ENCODE measurements around the gene HIF1AN.
A peak's percentile ranks its signal among the peaks of the same experiment; 100 is the strongest.

Gene HIF1AN

DNA sequence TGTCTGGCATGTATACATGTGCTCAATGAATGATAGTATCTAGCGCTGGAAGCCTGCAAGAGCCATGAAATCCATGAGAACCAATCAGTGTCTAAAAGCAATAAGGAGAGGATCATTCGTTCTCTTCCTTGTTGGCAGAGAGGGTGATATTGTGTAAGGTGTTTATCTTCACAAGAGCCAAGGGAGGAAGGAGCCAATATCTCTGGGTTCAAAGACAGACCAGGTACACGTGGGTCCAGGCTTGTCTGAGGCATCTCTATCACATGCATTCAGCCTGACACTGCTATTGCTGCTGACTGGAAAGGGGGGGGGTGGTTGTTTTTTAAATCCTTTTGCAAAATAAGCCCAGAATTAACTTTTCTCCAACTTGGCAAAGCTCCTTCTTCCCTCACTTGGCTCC, 20.1 kb upstream of the HIF1AN start:
- H3K4me2 ChIP-seq (ENCODE audit: low read depth, low read length, poor library complexity, severe bottlenecking): no peak overlapping the region
- no peak for TF ChIP-seq EZH2phosphoT487 (conservative IDR thresholded peaks at IDR 0.05; ENCODE audit: low read length)
- TF ChIP-seq, protein P1, sequence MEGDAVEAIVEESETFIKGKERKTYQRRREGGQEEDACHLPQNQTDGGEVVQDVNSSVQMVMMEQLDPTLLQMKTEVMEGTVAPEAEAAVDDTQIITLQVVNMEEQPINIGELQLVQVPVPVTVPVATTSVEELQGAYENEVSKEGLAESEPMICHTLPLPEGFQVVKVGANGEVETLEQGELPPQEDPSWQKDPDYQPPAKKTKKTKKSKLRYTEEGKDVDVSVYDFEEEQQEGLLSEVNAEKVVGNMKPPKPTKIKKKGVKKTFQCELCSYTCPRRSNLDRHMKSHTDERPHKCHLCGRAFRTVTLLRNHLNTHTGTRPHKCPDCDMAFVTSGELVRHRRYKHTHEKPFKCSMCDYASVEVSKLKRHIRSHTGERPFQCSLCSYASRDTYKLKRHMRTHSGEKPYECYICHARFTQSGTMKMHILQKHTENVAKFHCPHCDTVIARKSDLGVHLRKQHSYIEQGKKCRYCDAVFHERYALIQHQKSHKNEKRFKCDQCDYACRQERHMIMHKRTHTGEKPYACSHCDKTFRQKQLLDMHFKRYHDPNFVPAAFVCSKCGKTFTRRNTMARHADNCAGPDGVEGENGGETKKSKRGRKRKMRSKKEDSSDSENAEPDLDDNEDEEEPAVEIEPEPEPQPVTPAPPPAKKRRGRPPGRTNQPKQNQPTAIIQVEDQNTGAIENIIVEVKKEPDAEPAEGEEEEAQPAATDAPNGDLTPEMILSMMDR (IDR thresholded peaks at IDR 0.05; ENCODE audit: insufficient read depth, low read length, poor library complexity, severe bottlenecking): no peak

DNA sequence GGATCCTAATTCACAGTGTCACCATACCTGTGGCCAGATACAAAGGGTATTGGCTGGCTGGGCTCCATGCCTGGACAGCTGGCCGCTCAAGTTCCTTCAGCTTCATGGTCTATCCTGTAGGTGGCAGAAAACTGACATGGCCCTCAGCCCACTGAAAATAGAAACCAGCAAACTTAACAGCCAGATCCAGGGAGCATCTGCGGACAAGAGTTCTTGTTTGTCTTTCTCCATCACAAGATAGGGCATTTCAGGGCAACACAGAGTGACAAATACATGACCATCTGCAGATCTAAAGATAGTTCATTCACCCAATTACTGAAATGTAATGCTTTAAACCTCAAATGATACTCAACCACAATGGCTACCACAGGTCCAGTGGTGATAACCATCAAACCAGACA, 18.9 kb upstream of the HIF1AN start:
- no peak overlapping the region for H3K9ac ChIP-seq (ENCODE audit: low read length)
- no peaks in the 10 kb centered on the region for H3K9me2 ChIP-seq (replicated peaks; ENCODE audit: insufficient read depth, low read length)
- no peak overlapping the region for H2AFZ ChIP-seq (ENCODE audit: low read depth, low read length, severe bottlenecking)
- H4K20me1 ChIP-seq (ENCODE audit: low read depth, low read length): no peaks in the 10 kb centered on the region
- no peak overlapping the region for H3K4me2 ChIP-seq (ENCODE audit: low read depth, low read length, poor library complexity, severe bottlenecking)
- H3K9me3 ChIP-seq (ENCODE audit: insufficient read depth, low read length): no peaks in the 10 kb centered on the region
- H3K27ac ChIP-seq (ENCODE audit: low read depth, low read length): no peak overlapping the region
- no peaks in the 10 kb centered on the region for H3K79me2 ChIP-seq (ENCODE audit: insufficient read depth, low read length)
- TF ChIP-seq, protein P1 (IDR thresholded peaks at IDR 0.05; ENCODE audit: insufficient read depth, low read length, poor library complexity, severe bottlenecking): no peak
- no peak for TF ChIP-seq EZH2phosphoT487 (conservative IDR thresholded peaks at IDR 0.05; ENCODE audit: low read length)
- no peaks in the 10 kb centered on the region for H3K27me3 ChIP-seq (ENCODE audit: low read length)
- no peaks in the 10 kb centered on the region; the same call in none of the 2 replicates for H3F3A ChIP-seq (ENCODE audit: insufficient read depth)
- no peaks in the 10 kb centered on the region for H3K36me3 ChIP-seq (ENCODE audit: low read length)
- no peak overlapping the region for H3K4me3 ChIP-seq (ENCODE audit: insufficient read depth, low read length, poor library complexity, severe bottlenecking)

More for the DNA sequence above, 20.1 kb upstream of the HIF1AN start:
- no peak overlapping the region for H2AFZ ChIP-seq (ENCODE audit: low read depth, low read length, severe bottlenecking)
- no peaks in the 10 kb centered on the region for H3K9me3 ChIP-seq (ENCODE audit: insufficient read depth, low read length)
- no peaks in the 10 kb centered on the region for H3K36me3 ChIP-seq (ENCODE audit: low read length)
- H3F3A ChIP-seq (ENCODE audit: insufficient read depth): no peaks in the 10 kb centered on the region; the same call in 1 of the 2 replicates
- no peaks in the 10 kb centered on the region for H4K20me1 ChIP-seq (ENCODE audit: low read depth, low read length)
- no peak overlapping the region for H3K4me3 ChIP-seq (ENCODE audit: insufficient read depth, low read length, poor library complexity, severe bottlenecking)
- no peak overlapping the region for H3K27ac ChIP-seq (ENCODE audit: low read depth, low read length)
- no peak overlapping the region for H3K9ac ChIP-seq (ENCODE audit: low read length)
- H3K27me3 ChIP-seq (ENCODE audit: low read length): no peaks in the 10 kb centered on the region
- no peaks in the 10 kb centered on the region for H3K79me2 ChIP-seq (ENCODE audit: insufficient read depth, low read length)
- no peaks in the 10 kb centered on the region for H3K9me2 ChIP-seq (replicated peaks; ENCODE audit: insufficient read depth, low read length)

DNA sequence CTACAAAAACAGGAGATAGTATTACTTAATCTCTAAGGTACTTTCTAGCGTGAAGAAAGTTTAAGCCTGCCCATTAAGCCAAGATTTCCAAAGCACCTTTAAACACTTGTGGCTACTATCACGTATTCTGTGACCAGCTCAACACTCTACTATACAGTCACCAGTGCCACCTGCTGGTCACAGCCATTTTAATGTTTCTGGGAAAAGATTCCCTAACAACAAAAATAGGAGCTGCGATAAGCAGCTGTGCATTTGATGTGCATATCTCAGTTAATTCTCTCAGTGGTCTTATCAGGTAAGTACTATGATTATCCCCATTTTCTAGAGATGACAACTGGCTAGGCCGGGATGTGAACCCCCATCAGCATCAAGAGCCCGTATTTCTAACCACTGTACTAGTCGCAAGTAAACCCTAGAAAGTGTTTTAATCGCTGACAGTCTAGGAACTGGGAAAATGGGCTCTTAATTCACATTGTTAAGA, 16.9 kb upstream of the HIF1AN start:
- no peaks in the 10 kb centered on the region for H3K79me2 ChIP-seq (ENCODE audit: insufficient read depth, low read length)
- H3K36me3 ChIP-seq (ENCODE audit: low read length): no peaks in the 10 kb centered on the region
- no peak overlapping the region for H3K4me3 ChIP-seq (ENCODE audit: insufficient read depth, low read length, poor library complexity, severe bottlenecking)
- no peaks in the 10 kb centered on the region for H3K27me3 ChIP-seq (ENCODE audit: low read length)
- no peak overlapping the region for H3K27ac ChIP-seq (ENCODE audit: low read depth, low read length)
- TF ChIP-seq, protein P1 (IDR thresholded peaks at IDR 0.05; ENCODE audit: insufficient read depth, low read length, poor library complexity, severe bottlenecking): peak; percentile 66
- TF ChIP-seq EZH2phosphoT487 (conservative IDR thresholded peaks at IDR 0.05; ENCODE audit: low read length): no peak
- no peaks in the 10 kb centered on the region for H3K9me2 ChIP-seq (replicated peaks; ENCODE audit: insufficient read depth, low read length)
- no peak overlapping the region for H2AFZ ChIP-seq (ENCODE audit: low read depth, low read length, severe bottlenecking)
- no peaks in the 10 kb centered on the region for H4K20me1 ChIP-seq (ENCODE audit: low read depth, low read length)
- no peak overlapping the region for H3K9ac ChIP-seq (ENCODE audit: low read length)
- no peaks in the 10 kb centered on the region; the same call in 1 of the 2 replicates for H3F3A ChIP-seq (ENCODE audit: insufficient read depth)
- H3K4me2 ChIP-seq (ENCODE audit: low read depth, low read length, poor library complexity, severe bottlenecking): no peak overlapping the region
- H3K9me3 ChIP-seq (ENCODE audit: insufficient read depth, low read length): no peaks in the 10 kb centered on the region

Measured in SU-DHL-6 (cell line).